Trophoblast cell (in vitro differentiated cells and primary cell): ENCODE data around the gene DYNLT4.
"Not testable (repeated sequence)": the region's sequence is repeated elsewhere in the genome, so short reads cannot be mapped to it uniquely, and the experiment has no call there.

Experiments
- DNase-seq, 2 donors: peaks; one replicate each; pipeline ENCODE4 v3.0.0-alpha.2; 2016
- H2AFZ ChIP-seq: 2 replicates; pipeline ENCODE4 v1.6.1; 2013; ENCODE audit warnings: low read length, moderate library complexity, mild to moderate bottlenecking; ENCODE audit not compliant: insufficient read depth, poor library complexity
- H2AK5ac ChIP-seq: 2 replicates; pipeline ENCODE4 v1.6.1; 2013; ENCODE audit warnings: mild to moderate bottlenecking, low read length
- H2BK120ac ChIP-seq: 2 replicates; pipeline ENCODE4 v1.6.1; 2013; ENCODE audit warnings: low read length, mild to moderate bottlenecking, moderate library complexity; ENCODE audit not compliant: insufficient read depth, poor library complexity
- H2BK12ac ChIP-seq: 2 replicates; pipeline ENCODE4 v1.6.1; 2013; ENCODE audit warnings: mild to moderate bottlenecking, low read length, moderate library complexity
- H2BK5ac ChIP-seq: 2 replicates; pipeline ENCODE4 v1.6.1; 2013; ENCODE audit warnings: low read length, low read depth, moderate library complexity, mild to moderate bottlenecking; ENCODE audit not compliant: poor library complexity
- H3K14ac ChIP-seq: 2 replicates; pipeline ENCODE4 v1.6.1; 2013; ENCODE audit warnings: mild to moderate bottlenecking, low read length
- H3K18ac ChIP-seq: 2 replicates; pipeline ENCODE4 v1.6.1; 2013; ENCODE audit warnings: mild to moderate bottlenecking, low read length
- H3K23ac ChIP-seq: 2 replicates; pipeline ENCODE4 v1.6.1; 2013; ENCODE audit warnings: low read length
- H3K27ac ChIP-seq: 2 replicates; pipeline ENCODE4 v1.5.1; 2013; ENCODE audit warnings: low read depth, mild to moderate bottlenecking, inconsistent platforms, low read length, moderate library complexity
- H3K27me3 ChIP-seq: 2 replicates; pipeline ENCODE4 v1.6.1; 2013; ENCODE audit warnings: inconsistent platforms, mild to moderate bottlenecking, low read length, moderate library complexity; ENCODE audit not compliant: insufficient read depth
- H3K36me3 ChIP-seq, 2 experiments: 1 replicate in 1 of 2; 2 replicates in 1 of 2; pipeline ENCODE4 v1.6.1; 2013; ENCODE audit warnings: low read length in 2 of 2, mild to moderate bottlenecking in 2 of 2, moderate library complexity in 1 of 2; ENCODE audit not compliant: insufficient read depth in 2 of 2, control insufficient read depth in 1 of 2
- H3K4ac ChIP-seq: 2 replicates; pipeline ENCODE4 v1.6.1; 2013; ENCODE audit warnings: low read depth, mild to moderate bottlenecking, low read length, moderate library complexity
- H3K4me1 ChIP-seq, 2 experiments: 1 replicate in 1 of 2; 2 replicates in 1 of 2; pipeline ENCODE4 v1.6.1; 2013; ENCODE audit warnings: low read length in 2 of 2, mild to moderate bottlenecking in 2 of 2, moderate library complexity in 1 of 2; ENCODE audit not compliant: insufficient read depth in 2 of 2, control insufficient read depth in 1 of 2
- H3K4me2 ChIP-seq: 2 replicates; pipeline ENCODE4 v1.6.1; 2013; ENCODE audit warnings: inconsistent platforms, mild to moderate bottlenecking, low read length, moderate library complexity
- H3K4me3 ChIP-seq: 2 replicates; pipeline ENCODE4 v1.5.1; 2013; ENCODE audit warnings: mild to moderate bottlenecking, low read depth, low read length, inconsistent platforms
- H3K79me1 ChIP-seq: one replicate; pipeline ENCODE4 v1.6.1; 2013; ENCODE audit warnings: low read length
- H3K79me2 ChIP-seq: 2 replicates; pipeline ENCODE4 v1.6.1; 2013; ENCODE audit warnings: low read length, mild to moderate bottlenecking; ENCODE audit not compliant: control insufficient read depth, insufficient read depth, poor library complexity
- H3K9ac ChIP-seq: 2 replicates; pipeline ENCODE4 v1.6.1; 2013; ENCODE audit warnings: mild to moderate bottlenecking, low read length
- H3K9me3 ChIP-seq: 2 replicates; pipeline ENCODE4 v1.6.1; 2013; ENCODE audit warnings: low read depth, mild to moderate bottlenecking, control low read depth, inconsistent platforms, low read length; ENCODE audit not compliant: insufficient read depth
- H4K12ac ChIP-seq: 2 replicates; pipeline ENCODE4 v1.6.1; 2013; ENCODE audit warnings: low read depth, mild to moderate bottlenecking, low read length, moderate library complexity
- H4K8ac ChIP-seq: 2 replicates; pipeline ENCODE4 v1.6.1; 2013; ENCODE audit warnings: low read depth, mild to moderate bottlenecking, low read length, moderate library complexity
- H4K91ac ChIP-seq: one replicate; pipeline ENCODE4 v1.6.1; 2013; ENCODE audit warnings: low read depth, mild to moderate bottlenecking, low read length, moderate library complexity
- WGBS: extraction: QIAGEN DNeasy Blood & Tissue Kit; methylation state at CpG from one replicate; pipeline ENCODE4 v1.1.7; 2013; ENCODE audit warnings: missing lambda C conversion rate; ENCODE audit not compliant: insufficient read length, insufficient coverage; ENCODE audit errors: extremely low coverage; 5-methylcytosine and 5-hydroxymethylcytosine counted together

The DYNLT4 gene

GRCh38 chr1:44798481-44799365 is 8.4 kb downstream of the DYNLT4 start:
- Histone ChIP-seq H3K4ac (no peak overlapping the region), H3K9ac (no peak overlapping the region), H3K4me1 (peaks cover 15 to 20% of the 10 kb centered on the region in 2 experiments), H3K36me3 (peaks cover 19 to 20% of the 10 kb centered on the region in 2 experiments), H2BK12ac (peak overlapping the region; percentile 16), H3K79me2 (peaks cover 13% of the 10 kb centered on the region), H4K91ac (peak overlapping the region; percentile 4), H3K27ac (no peak overlapping the region), H2AFZ (no peak overlapping the region), H3K18ac (no peak overlapping the region), H3K4me3 (no peak overlapping the region), H2AK5ac (peak overlapping the region; percentile 3), H2BK5ac (no peak overlapping the region), H2BK120ac (no peak overlapping the region), H3K14ac (no peak overlapping the region), H4K8ac (peak overlapping the region; percentile 62), H4K12ac (no peak overlapping the region), H3K23ac (no peak overlapping the region), H3K4me2 (no peak overlapping the region), H3K9me3 (no peaks in the 10 kb centered on the region), H3K27me3 (no peaks in the 10 kb centered on the region), H3K79me1 (peaks cover 12% of the 10 kb centered on the region)
- no peak for DNase-seq
- no CpG with 5 or more reads among the region's 10 CpGs for WGBS

DNA sequence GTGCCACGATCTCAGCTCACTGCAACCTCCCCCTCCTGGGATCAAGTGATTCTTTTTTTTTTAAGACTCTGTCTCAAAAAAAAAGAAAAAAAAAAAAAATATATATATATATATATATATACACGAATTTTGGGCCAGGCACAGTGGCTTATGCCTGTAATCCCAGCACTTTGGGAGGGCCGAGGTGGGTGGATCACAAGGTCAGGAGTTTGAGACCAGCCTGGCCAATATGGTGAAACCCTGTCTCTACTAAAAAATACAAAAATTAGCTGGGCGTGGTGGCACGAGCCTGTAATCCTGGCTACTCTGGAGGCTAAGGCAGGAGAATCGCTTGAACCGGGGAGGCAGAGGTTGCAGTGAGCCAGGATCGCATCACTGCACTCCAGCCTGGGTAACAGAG is 9.3 kb downstream of the DYNLT4 start:
- not testable (repeated sequence) for H2AK5ac ChIP-seq, DNase-seq, H4K91ac ChIP-seq, H2BK12ac ChIP-seq, H2AFZ ChIP-seq, H3K4ac ChIP-seq, H3K4me2 ChIP-seq, H3K27ac ChIP-seq, H3K23ac ChIP-seq, H3K27me3 ChIP-seq, H3K4me3 ChIP-seq, H3K18ac ChIP-seq, H3K9me3 ChIP-seq, H4K12ac ChIP-seq, H3K14ac ChIP-seq, H3K9ac ChIP-seq, H2BK120ac ChIP-seq, H4K8ac ChIP-seq, H2BK5ac ChIP-seq
- H3K4me1 ChIP-seq: peaks cover 14 to 19% of the 10 kb centered on the region in 2 experiments
- peaks cover 12% of the 10 kb centered on the region for H3K79me1 ChIP-seq
- no CpG with 5 or more reads among the region's 8 CpGs for WGBS
- peaks cover 13% of the 10 kb centered on the region for H3K79me2 ChIP-seq
- H3K36me3 ChIP-seq: peaks cover 10 to 11% of the 10 kb centered on the region in 2 experiments

DNA sequence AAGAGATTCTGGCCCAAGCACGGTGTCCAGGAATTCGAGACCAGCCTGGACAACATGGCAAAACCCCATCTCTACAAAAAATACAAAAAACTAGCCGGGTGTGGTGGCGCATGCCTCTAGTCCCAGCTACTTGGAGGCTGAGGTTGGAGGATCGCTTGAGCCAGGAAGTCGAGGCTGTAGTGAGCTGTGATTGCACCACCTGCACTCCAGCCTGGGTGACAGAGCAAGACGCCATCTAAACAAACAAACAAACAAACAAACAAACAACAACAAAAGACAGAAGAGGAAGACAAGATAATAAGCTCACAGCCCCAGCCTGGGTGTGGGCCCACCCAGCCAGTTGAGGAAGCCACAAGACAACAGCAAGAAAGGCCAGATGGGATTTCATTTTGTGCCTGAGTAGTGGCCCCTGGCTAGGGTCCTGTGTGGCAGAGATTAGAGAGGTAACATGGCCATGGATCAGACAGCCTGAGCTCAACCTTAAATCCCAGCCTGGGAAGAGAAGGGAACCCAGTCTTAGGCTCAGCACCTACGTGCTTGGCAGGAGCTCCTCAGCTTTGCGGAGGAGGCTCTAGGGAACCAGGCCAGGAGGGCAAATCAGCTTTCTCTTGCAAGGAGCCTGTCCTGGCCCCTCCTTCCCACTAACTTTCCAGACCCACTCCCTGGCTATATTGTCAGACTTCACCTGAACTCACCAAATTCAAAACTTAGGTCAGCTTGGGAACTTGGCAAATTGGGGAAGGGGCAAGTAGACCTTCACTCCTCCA is 14.2 kb downstream of the DYNLT4 start:
- no peak overlapping the region for H3K4me2 ChIP-seq
- H2BK120ac ChIP-seq: no peak overlapping the region
- H3K4me1 ChIP-seq: no peaks in the 10 kb centered on the region
- DNase-seq: no peak
- H4K91ac ChIP-seq: no peak overlapping the region
- H2AFZ ChIP-seq: no peak overlapping the region
- no CpG with 5 or more reads among the region's 9 CpGs for WGBS
- H2AK5ac ChIP-seq: no peak overlapping the region
- no peak overlapping the region for H3K14ac ChIP-seq
- H3K9me3 ChIP-seq: no peaks in the 10 kb centered on the region
- no peak overlapping the region for H3K23ac ChIP-seq
- no peak overlapping the region for H3K4ac ChIP-seq
- H3K36me3 ChIP-seq: no peaks in the 10 kb centered on the region
- H3K27me3 ChIP-seq: no peaks in the 10 kb centered on the region
- no peaks in the 10 kb centered on the region for H3K79me2 ChIP-seq
- H4K12ac ChIP-seq: no peak overlapping the region
- no peak overlapping the region for H3K4me3 ChIP-seq
- no peaks in the 10 kb centered on the region for H3K79me1 ChIP-seq
- H3K18ac ChIP-seq: no peak overlapping the region
- H3K9ac ChIP-seq: no peak overlapping the region
- no peak overlapping the region for H2BK5ac ChIP-seq
- peak overlapping the region; percentile 12 for H4K8ac ChIP-seq
- H3K27ac ChIP-seq: no peak overlapping the region
- peak overlapping the region; percentile 4 for H2BK12ac ChIP-seq

DNA sequence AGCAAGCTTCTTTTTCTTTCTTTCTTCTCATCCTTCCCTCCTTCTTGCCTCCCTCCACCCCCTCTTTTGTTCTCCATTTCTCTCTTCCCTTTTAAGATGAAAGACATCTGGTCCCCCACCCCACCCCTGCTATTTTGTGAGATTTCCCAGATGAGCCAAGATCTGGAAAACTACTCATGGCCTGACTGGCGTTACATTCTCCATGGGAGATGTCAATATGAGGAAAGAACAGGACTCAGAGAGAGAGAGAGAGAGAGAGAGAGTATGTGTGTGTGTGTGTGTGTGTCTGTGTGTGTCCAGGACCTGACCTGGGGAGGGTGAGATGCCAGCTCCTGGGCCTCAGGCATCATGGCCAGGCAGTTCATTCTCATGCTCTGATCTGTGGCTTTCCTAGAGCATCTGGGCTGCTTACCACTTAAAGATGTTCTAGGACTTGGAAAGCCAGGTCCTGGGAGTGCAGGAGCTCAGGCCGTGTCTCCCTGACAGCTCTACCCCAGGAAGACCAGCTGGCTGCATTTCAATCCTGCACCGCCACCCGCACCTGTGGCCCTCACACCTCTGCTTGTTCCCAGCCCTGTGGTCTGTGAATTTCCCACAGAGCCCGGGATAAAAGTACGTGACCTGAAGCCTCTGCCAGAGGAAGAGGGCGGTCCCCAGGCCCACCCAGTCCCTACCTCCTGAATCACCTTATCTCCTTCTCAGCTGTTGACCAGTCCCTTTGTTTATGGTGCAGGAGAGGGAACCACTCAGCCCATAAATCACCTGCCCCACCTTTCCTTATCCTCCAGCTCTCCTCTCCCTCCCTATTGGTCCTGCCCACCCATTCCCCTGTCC is 16.0 kb downstream of the DYNLT4 start:
- no peaks in the 10 kb centered on the region for H3K27me3 ChIP-seq
- H4K12ac ChIP-seq: no peak overlapping the region
- H2BK5ac ChIP-seq: no peak overlapping the region
- H3K9ac ChIP-seq: no peak overlapping the region
- no peak overlapping the region for H2BK12ac ChIP-seq
- peaks cover 2% of the 10 kb centered on the region for H3K79me1 ChIP-seq
- no peak overlapping the region for H2AK5ac ChIP-seq
- no peak overlapping the region for H3K18ac ChIP-seq
- no peaks in the 10 kb centered on the region for H3K9me3 ChIP-seq
- no peak overlapping the region for H3K14ac ChIP-seq
- no peak overlapping the region for H3K4ac ChIP-seq
- H3K36me3 ChIP-seq: no peaks in the 10 kb centered on the region
- no peak overlapping the region for H2BK120ac ChIP-seq
- H3K4me3 ChIP-seq: no peak overlapping the region
- no CpG with 5 or more reads among the region's 7 CpGs for WGBS
- H4K91ac ChIP-seq: no peak overlapping the region
- DNase-seq: no peak
- no peak overlapping the region for H2AFZ ChIP-seq
- H4K8ac ChIP-seq: no peak overlapping the region
- H3K4me2 ChIP-seq: no peak overlapping the region
- H3K27ac ChIP-seq: no peak overlapping the region
- peaks cover 0 to 4% of the 10 kb centered on the region in 2 experiments for H3K4me1 ChIP-seq
- no peaks in the 10 kb centered on the region for H3K79me2 ChIP-seq
- H3K23ac ChIP-seq: no peak overlapping the region
